Measurements from ENCODE around the gene MGLL.

GRCh38 chr3:127729556-127730056, 92.7 kb downstream of the MGLL start:
- TF ChIP-seq EZH2 (IDR thresholded peaks at IDR 0.05; ENCODE audit: borderline replicate concordance, low read depth, low read length, severe bottlenecking), result no peak
- TF ChIP-seq, protein P1, sequence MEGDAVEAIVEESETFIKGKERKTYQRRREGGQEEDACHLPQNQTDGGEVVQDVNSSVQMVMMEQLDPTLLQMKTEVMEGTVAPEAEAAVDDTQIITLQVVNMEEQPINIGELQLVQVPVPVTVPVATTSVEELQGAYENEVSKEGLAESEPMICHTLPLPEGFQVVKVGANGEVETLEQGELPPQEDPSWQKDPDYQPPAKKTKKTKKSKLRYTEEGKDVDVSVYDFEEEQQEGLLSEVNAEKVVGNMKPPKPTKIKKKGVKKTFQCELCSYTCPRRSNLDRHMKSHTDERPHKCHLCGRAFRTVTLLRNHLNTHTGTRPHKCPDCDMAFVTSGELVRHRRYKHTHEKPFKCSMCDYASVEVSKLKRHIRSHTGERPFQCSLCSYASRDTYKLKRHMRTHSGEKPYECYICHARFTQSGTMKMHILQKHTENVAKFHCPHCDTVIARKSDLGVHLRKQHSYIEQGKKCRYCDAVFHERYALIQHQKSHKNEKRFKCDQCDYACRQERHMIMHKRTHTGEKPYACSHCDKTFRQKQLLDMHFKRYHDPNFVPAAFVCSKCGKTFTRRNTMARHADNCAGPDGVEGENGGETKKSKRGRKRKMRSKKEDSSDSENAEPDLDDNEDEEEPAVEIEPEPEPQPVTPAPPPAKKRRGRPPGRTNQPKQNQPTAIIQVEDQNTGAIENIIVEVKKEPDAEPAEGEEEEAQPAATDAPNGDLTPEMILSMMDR (IDR thresholded peaks at IDR 0.05; ENCODE audit: borderline replicate concordance, extremely low read depth, low read length, poor library complexity, severe bottlenecking), result no peak
